ENCODE data around the gene SLC45A3.

DNA sequence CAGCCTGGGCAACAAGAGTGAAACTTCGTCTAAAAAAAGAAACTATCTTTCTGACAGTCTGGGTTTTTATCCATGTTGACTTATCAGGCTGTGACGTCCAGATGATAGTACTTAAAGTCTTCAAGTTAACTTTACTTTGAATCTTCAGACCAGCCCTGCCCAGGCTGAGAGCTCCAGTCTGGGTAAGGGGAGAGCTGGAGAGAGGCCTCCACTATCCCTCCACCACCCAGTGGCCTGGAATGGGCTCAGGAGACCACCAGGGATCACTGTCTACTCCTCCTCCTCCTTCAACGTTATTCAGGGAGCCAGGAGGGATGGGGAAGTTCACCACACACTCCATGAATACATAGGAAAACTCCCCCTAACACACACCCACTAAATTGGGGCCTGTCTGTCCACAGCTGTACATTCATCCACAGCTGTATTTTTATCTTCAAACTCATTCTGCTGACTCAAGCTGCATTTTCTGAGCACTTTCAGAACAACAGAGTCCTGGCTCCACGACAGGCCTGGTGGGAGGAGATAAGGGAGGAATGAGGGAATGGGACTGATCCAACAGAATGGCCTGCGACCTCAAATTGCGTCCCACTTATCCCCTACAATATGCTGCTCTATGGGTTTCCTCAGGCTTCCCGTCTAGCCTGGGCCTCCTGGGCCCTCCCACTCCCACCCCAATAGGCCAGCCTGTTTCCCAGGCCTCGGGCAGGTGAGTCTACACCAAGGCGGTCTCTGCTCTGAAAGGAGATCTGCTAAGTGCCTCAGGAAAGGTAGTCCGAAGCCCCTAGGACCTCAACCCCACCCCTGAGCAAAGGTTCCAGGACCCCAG, 1.8 kb downstream of the SLC45A3 start:
- no peak for TF ChIP-seq POLR2A (IDR thresholded peaks at IDR 0.05)
- TF ChIP-seq, protein P1, sequence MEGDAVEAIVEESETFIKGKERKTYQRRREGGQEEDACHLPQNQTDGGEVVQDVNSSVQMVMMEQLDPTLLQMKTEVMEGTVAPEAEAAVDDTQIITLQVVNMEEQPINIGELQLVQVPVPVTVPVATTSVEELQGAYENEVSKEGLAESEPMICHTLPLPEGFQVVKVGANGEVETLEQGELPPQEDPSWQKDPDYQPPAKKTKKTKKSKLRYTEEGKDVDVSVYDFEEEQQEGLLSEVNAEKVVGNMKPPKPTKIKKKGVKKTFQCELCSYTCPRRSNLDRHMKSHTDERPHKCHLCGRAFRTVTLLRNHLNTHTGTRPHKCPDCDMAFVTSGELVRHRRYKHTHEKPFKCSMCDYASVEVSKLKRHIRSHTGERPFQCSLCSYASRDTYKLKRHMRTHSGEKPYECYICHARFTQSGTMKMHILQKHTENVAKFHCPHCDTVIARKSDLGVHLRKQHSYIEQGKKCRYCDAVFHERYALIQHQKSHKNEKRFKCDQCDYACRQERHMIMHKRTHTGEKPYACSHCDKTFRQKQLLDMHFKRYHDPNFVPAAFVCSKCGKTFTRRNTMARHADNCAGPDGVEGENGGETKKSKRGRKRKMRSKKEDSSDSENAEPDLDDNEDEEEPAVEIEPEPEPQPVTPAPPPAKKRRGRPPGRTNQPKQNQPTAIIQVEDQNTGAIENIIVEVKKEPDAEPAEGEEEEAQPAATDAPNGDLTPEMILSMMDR (IDR thresholded peaks at IDR 0.05), result no peak
